Left lung (tissue), 10 donors: ENCODE results near the gene ULK4. TPM values are rescaled to one million over a fixed set of nuclear protein-coding genes. Genes with fewer than 3 reads are reported as not detected.

Experiments used
- ATAC-seq: fragments of 200-7000 bp; cut with Tn5 transposase; one replicate; pipeline ENCODE4 v1.9.1; 2020; ENCODE audit warnings: moderate library complexity
- DNase-seq, 4 donors: peaks; one replicate each; pipeline ENCODE4 v3.0.0-alpha.2; 2013 to 2020
- H3K27ac ChIP-seq, 2 donors: fragments of 200-600 bp; sonication (generic) in 1 of 2; one replicate each; pipeline versions ENCODE4 v1.5.0 to v1.8.0; 2020 to 2021
- H3K27me3 ChIP-seq, 2 donors: fragments of 200-600 bp; sonication (generic) in 1 of 2; one replicate each; pipeline versions ENCODE4 v1.5.0 to v1.8.0; 2020 to 2021
- H3K36me3 ChIP-seq, 2 donors: fragments of 200-600 bp; sonication (generic) in 1 of 2; one replicate each; pipeline versions ENCODE4 v1.5.0 to v1.8.0; 2020 to 2021
- H3K4me1 ChIP-seq, 2 donors: fragments of 200-600 bp; one replicate each; pipeline ENCODE4 v1.8.0; 2021
- H3K4me3 ChIP-seq, 2 donors: fragments of 200-600 bp; sonication (generic) in 1 of 2; one replicate each; pipeline versions ENCODE4 v1.5.0 to v1.8.0; 2020 to 2021; ENCODE audit warnings: mild to moderate bottlenecking in 1 of 2
- H3K9me3 ChIP-seq, 2 donors: fragments of 200-600 bp; sonication (generic) in 1 of 2; one replicate each; pipeline versions ENCODE4 v1.5.0 to v1.8.0; 2020 to 2021
- CTCF ChIP-seq, 2 donors: fragments of 200-600 bp; sonication (generic) in 1 of 2; IDR thresholded peaks; one replicate each; pipeline versions ENCODE4 v1.5.0 to v1.8.0; 2021; ENCODE audit warnings: antibody characterized with exemption in 2 of 2
- intact Hi-C, 2 donors: fragments of 100-400 bp; cut with DNase I; formaldehyde crosslinking; loops; one replicate each; pipeline versions ENCODE4 v1.11.2 to v1.14.2; 2022
- polyA plus RNA-seq, 6 donors: library from polyadenylated mRNA; unstranded; fragments of 120-200 nt; gene quantifications; one replicate each; pipeline ENCODE4 v1.2.1, GENCODE V29; 2013; ENCODE audit not compliant: insufficient read length in 6 of 6
- total RNA-seq, 2 donors: library from RNA; stranded (reverse); fragmentation: NEBNext Ultra II Directional; extraction: Animal tissue kit (Norgen Biotek cat#: 25700); gene quantifications; one replicate each; pipeline ENCODE4 v1.2.1, GENCODE V29; 2021
- donor health status: DM: no; HTN: yes; CAD: no.
- donor health status: DM: no; HTN: no; CAD: no.

Gene ULK4
- total and polyA plus RNA-seq, 8 donors: 3.9 to 12.1 (median 5.6) TPM

GRCh38 chr3:41673650-41674049, 288.3 kb downstream of the ULK4 start:
- H3K36me3 ChIP-seq: no peaks in the 10 kb centered on the region
- intact Hi-C loops: no loop called here
- H3K4me1 ChIP-seq: no peaks in the 10 kb centered on the region
- H3K27ac ChIP-seq: no peak overlapping the region
- TF ChIP-seq CTCF (IDR thresholded peaks at IDR 0.05): no peak
- no peak overlapping the region for H3K4me3 ChIP-seq
- H3K27me3 ChIP-seq: no peaks in the 10 kb centered on the region
- peaks cover 0 to 5% of the 10 kb centered on the region in 2 donors for H3K9me3 ChIP-seq
- DNase-seq (no peak), ATAC-seq (no peak)

GRCh38 chr3:41668379-41668778, 293.5 kb downstream of the ULK4 start:
- H3K4me1 ChIP-seq: no peaks in the 10 kb centered on the region
- TF ChIP-seq CTCF (IDR thresholded peaks at IDR 0.05): no peak
- no peak for DNase-seq
- H3K9me3 ChIP-seq: peaks cover 0 to 32% of the 10 kb centered on the region in 2 donors
- H3K27ac ChIP-seq: no peak overlapping the region
- intact Hi-C loops: no loop called here
- H3K27me3 ChIP-seq: no peaks in the 10 kb centered on the region
- H3K4me3 ChIP-seq: no peak overlapping the region
- no peak for ATAC-seq
- peaks cover 0 to 7% of the 10 kb centered on the region in 2 donors for H3K36me3 ChIP-seq

GRCh38 chr3:41662288-41662687, 299.6 kb downstream of the ULK4 start:
- peaks cover 0 to 27% of the 10 kb centered on the region in 2 donors for H3K9me3 ChIP-seq
- H3K27ac ChIP-seq: no peak overlapping the region
- H3K4me1 ChIP-seq: no peaks in the 10 kb centered on the region
- no peaks in the 10 kb centered on the region for H3K27me3 ChIP-seq
- ATAC-seq (no peak), DNase-seq (no peak)
- peaks cover 0 to 7% of the 10 kb centered on the region in 2 donors for H3K36me3 ChIP-seq
- TF ChIP-seq CTCF (IDR thresholded peaks at IDR 0.05): no peak
- intact Hi-C loops: no loop called here
- H3K4me3 ChIP-seq: no peak overlapping the region

- no peak for DNase-seq
- no peak overlapping the region for H3K27ac ChIP-seq
- H3K4me1 ChIP-seq: no peaks in the 10 kb centered on the region
- H3K27me3 ChIP-seq: no peaks in the 10 kb centered on the region
- peaks cover 0 to 27% of the 10 kb centered on the region in 2 donors for H3K9me3 ChIP-seq
- no peak for TF ChIP-seq CTCF (IDR thresholded peaks at IDR 0.05)
- ATAC-seq: no peak
- intact Hi-C loops: no loop called here
- H3K36me3 ChIP-seq: peaks cover 0 to 7% of the 10 kb centered on the region in 2 donors
- no peak overlapping the region for H3K4me3 ChIP-seq
Measured at GRCh38 chr3:41661796-41662195, 300.1 kb downstream of the ULK4 start.

GRCh38 chr3:41660510-41660909, 301.4 kb downstream of the ULK4 start:
- no peak for ATAC-seq
- intact Hi-C loops: no loop called here

More at GRCh38 chr3:41660510-41660909, 301.4 kb downstream of the ULK4 start:
- TF ChIP-seq CTCF (IDR thresholded peaks at IDR 0.05): no peak
- Histone ChIP-seq H3K9me3 (peaks cover 0 to 14% of the 10 kb centered on the region in 2 donors), H3K27me3 (no peaks in the 10 kb centered on the region), H3K4me1 (no peaks in the 10 kb centered on the region), H3K36me3 (peaks cover 0 to 2% of the 10 kb centered on the region in 2 donors), H3K27ac (no peak overlapping the region), H3K4me3 (no peak overlapping the region)
- no peak for DNase-seq
